NCI-H460 (cell line): ENCODE results near the gene USE1. TPM values are rescaled to one million over a fixed set of nuclear protein-coding genes. Genes with fewer than 3 reads are reported as not detected.

Experiments
- DNase-seq: peaks from one replicate; pipeline ENCODE4 v3.0.0-alpha.2; 2016; ENCODE audit warnings: low read depth; ENCODE audit errors: extremely low read depth
- total RNA-seq: library from RNA; depleted of rRNA; stranded (reverse); fragments of >200 nt; shearing (Covaris generic); gene quantifications from 2 replicates; pipeline ENCODE4 v1.2.3, GENCODE V29; 2014; rRNA removed

USE1 gene
- total RNA-seq, 1 experiment from 2014 or later: 28.9 TPM

DNA sequence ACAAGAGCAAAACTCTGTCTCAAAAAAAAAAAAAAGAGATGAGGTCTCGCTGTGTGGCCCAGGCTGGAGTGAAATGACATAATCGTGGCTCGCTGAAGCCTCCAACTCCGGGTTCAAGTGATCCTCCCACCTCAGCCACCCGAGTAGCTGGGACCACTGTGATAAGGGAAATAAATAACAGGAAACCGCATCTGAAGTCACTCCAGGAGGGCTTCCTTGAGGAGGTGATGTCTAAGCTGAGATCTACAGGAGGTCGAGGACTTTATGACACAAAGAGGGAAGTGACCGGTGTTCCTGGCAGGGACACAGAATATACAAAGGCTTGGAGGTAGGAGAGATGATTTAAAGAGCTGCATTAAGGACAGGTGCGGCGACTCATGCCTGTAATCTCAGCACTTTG lies 39.5 kb downstream of the USE1 start:
- DNase-seq: no peak

DNA sequence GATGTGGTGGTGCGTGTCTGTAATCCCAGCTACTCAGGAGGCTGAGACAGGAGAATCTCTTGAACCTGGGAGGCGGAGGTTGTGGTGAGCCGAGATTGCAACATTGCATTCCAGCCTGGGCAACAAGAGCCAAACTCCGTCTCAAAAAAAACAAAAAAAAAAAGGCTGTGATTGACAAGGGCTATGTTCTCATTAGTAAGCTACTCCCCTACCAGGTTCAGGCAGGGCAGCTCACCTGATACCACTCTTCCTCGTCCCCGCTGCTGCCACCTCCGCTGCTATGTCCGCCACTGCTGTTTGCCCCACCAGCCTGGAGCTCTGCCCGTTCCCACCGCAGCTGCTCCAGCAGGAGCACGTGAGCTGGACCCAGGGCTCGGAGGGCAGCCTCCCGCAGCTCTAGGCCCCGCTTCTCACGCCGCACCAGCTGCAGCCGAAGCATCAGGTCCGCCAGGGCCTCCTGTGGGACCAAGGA lies 40.0 kb downstream of the USE1 start:
- DNase-seq: no peak

GRCh38 chr19:17256130-17256529 lies 41.0 kb downstream of the USE1 start:
- DNase-seq: no peak

GRCh38 chr19:17259118-17259780 lies 44.1 kb downstream of the USE1 start:
- DNase-seq: no peak

- no peak for DNase-seq
Observed at GRCh38 chr19:17259934-17260333, 44.8 kb downstream of the USE1 start.

DNA sequence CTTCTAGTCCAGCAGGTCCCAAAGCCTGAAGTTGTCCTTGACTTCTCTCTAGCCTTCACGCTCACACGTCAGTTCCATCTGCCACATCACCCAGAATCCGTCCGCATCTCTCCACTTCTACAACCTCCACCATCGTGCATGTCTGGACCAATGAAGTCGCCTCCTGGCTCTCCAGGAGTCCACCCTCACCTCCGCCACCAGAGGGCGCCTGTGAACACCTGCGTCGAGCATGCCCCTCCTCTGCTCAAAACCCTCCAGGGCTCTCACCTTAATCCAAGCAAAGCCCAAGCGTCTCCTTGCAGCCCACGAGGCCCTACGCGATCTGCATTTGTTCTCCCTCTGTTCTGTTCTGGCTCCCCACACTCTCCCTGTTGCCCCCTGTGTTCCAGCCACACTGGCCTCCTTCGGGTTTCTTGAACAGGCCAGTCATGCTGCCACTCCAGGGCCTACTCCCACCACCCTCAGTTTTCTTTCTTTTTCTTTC lies 45.7 kb downstream of the USE1 start:
- peak; percentile 77 for DNase-seq

DNA sequence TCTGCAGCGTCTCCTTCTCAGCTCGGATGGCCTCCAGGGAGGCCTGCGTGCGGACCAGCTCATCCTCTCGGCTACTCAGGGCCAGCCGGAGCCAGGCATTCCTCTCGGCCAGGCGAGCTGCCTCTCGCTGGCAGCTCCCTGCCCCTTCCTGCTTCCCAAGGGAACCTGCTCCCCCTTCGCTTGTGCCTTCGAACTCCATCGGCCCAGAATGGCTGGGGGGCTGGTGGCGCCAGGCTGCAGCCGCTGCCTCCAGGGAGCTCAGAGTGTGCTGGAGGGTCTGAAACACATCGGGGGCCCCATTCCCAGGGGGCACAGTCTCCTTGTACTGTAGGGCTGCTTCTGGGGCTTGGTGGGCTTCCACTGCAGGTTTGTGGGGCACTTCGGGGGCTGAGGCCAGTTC lies 47.4 kb downstream of the USE1 start:
- DNase-seq: no peak

GRCh38 chr19:17263712-17264640 lies 48.8 kb downstream of the USE1 start:
- no peak for DNase-seq

- no peak for DNase-seq
Observed at GRCh38 chr19:17264641-17264979, 49.5 kb downstream of the USE1 start, which contains the start of gene USHBP1. TSS of gene USHBP1 (minus strand) at chr19:17264745. CDS start at chr19:17264299, 446 bp downstream.

DNA sequence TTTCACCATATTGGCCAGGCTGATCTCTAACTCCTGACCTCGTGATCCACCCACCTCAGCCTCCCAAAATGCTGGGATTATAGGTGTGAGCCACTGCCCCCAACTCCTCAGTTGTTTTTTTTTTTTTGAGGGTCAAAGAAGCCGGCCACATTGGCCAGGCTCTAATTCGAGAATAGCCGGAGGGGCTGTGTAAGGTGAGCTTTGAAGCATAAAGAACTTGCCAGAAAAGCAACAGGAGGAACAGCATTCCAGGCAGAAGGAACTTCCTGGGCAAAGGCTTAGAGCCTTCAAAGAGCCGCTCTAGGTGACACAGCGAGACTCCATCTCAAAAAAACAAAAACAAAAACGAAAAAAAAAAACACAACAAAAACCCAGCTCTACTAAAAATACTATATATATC lies 50.9 kb downstream of the USE1 start:
- DNase-seq: no peak

- no peak for DNase-seq
Observed at GRCh38 chr19:17266589-17266974, 51.4 kb downstream of the USE1 start.

GRCh38 chr19:17266975-17267788 lies 52.0 kb downstream of the USE1 start, which contains the start of gene BABAM1:
TSS of gene BABAM1 (plus strand) at chr19:17267443. CDS start at chr19:17268807, 1,364 bp downstream.
- peak; percentile 96 for DNase-seq

DNA sequence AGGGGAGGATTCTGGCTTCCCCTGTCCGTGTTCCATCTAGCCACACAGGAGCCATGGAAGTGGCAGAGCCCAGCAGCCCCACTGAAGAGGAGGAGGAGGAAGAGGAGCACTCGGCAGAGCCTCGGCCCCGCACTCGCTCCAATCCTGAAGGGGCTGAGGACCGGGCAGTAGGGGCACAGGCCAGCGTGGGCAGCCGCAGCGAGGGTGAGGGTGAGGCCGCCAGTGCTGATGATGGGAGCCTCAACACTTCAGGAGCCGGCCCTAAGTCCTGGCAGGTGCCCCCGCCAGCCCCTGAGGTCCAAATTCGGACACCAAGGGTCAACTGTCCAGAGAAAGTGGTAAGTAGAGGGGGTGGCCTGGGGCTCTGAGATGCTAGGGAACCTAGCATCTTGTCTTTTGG lies 53.6 kb downstream of the USE1 start:
- no peak for DNase-seq

Other genes starting within 250 kb of the USE1 start
- gene CPAMD8, start 188.5 kb upstream of the USE1 start, total RNA-seq: 0.10 TPM in 1 of 2 replicates, not detected in the other
- 5.1 and 7.2 TPM in 2 replicates for gene HAUS8, start 139.9 kb upstream of the USE1 start, total RNA-seq
- gene MYO9B, start 139.6 kb upstream of the USE1 start, total RNA-seq: 12.4 and 13.5 TPM in 2 replicates
- gene OCEL1, start 10.9 kb downstream of the USE1 start, total RNA-seq: 3.7 and 3.8 TPM in 2 replicates
- gene NR2F6, start 30.6 kb downstream of the USE1 start, total RNA-seq: 38.1 and 46.6 TPM in 2 replicates
- not detected in 2 replicates for gene USHBP1, start 49.4 kb downstream of the USE1 start, total RNA-seq
- gene BABAM1, start 52.1 kb downstream of the USE1 start, total RNA-seq: 71.1 and 74.3 TPM in 2 replicates
- 1.2 and 1.5 TPM in 2 replicates for gene ANKLE1, start 66.5 kb downstream of the USE1 start, total RNA-seq
- gene ABHD8, start 88.1 kb downstream of the USE1 start, total RNA-seq: 1.3 and 1.4 TPM in 2 replicates
- 55.1 and 60.1 TPM in 2 replicates for gene MRPL34, start 90.5 kb downstream of the USE1 start, total RNA-seq
- gene DDA1, start 94.2 kb downstream of the USE1 start, total RNA-seq: 15.1 and 15.3 TPM in 2 replicates
- gene ANO8, start 119.5 kb downstream of the USE1 start, total RNA-seq: 3.8 and 4.5 TPM in 2 replicates
- gene GTPBP3, start 122.2 kb downstream of the USE1 start, total RNA-seq: 19.8 and 21.9 TPM in 2 replicates
- not detected in 2 replicates for gene PLVAP, start 162.0 kb downstream of the USE1 start, total RNA-seq
- not detected in 2 replicates for gene CCDC194, start 178.8 kb downstream of the USE1 start, total RNA-seq
- gene BST2, start 190.3 kb downstream of the USE1 start, total RNA-seq: 0.52 TPM in 1 of 2 replicates, not detected in the other
- gene MVB12A, start 204.7 kb downstream of the USE1 start, total RNA-seq: 54.7 and 74.6 TPM in 2 replicates
- 0.10 TPM in 1 of 2 replicates, not detected in the other for gene TMEM221, start 233.3 kb downstream of the USE1 start, total RNA-seq
- gene NXNL1, start 245.6 kb downstream of the USE1 start, total RNA-seq: not detected in 2 replicates